Measurements from ENCODE around the gene B4GALNT3. TPM values are rescaled to one million over a fixed set of nuclear protein-coding genes. Genes with fewer than 3 reads are reported as not detected.

Gene B4GALNT3
- total RNA-seq, 1 experiment from 2014 or later: 0.06 TPM

DNA sequence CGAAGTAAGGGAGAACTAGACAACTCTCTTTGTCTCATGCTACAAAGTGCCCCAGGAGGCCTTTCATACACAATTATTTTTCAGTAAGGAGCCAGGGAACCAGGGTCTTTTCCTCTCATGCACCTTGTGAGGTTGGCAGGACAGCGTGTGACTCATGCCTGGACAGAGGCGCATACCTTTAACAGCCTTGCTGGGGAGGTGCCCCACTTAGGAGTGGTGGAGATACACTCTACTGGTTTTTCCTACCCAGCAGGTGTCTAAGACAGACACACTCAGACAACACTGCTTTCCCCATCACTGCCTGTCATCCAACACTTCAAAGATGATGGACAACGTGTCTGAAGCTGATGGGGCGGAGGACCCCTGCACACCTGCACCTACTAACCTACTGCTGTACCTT lies 49.1 kb downstream of the B4GALNT3 start:
- no peak for DNase-seq (ENCODE audit: low read depth)

DNA sequence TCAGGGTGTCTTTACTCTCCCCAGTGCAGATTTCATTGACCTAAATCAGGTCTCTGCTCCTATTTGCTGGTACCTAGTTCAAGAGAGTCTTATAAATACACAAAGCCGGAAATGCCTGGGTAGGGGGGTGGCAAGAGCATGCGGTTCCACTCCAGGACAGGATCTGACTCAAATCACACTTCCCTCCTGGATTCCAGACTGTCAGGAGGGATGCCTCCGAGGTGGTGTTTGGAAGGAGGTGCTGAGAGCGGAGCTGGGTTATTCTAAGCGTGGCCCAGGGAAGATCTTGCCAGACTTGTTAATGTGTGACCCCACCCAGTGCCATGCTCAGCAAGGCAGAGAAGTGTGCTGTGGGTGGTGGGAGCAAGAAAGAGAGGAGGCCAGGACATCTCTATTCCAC lies 49.8 kb downstream of the B4GALNT3 start:
- no peak for DNase-seq (ENCODE audit: low read depth)

DNA sequence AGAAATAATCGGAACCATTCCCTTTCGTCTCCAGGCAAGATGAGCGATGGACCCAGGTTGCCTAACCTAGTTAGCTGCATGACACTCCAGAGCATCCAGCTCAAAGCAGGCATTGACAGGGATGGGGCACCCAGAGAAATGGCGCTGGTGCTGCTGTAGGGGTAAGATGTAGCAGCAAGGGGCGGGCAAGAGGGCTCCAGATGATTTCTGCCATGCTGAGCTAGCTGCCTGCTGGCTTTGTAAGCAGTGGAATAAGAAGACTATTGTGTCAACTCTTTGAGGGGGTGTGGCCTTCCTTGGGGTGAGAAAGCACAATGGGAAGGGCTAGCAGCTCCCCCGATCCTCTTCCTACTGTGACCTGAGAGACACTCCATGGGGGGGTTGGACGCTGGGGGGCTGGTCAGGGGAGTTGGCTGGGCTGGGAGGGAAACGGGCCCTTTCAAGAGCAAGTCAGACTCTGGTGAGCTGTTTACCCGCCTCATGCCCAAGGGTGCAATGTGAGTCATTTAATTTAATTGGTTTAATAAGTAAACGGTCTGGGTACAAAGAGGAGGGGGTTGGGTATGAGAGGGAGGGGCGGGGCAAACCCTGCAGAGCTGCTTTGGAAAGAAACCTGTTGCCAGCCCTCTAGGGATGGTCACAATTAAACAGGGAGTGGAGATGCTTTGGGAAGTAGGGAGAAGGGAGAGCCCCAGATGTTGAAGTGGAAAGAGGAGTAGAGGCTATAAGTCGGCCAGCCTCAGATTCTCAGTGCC lies 50.5 kb downstream of the B4GALNT3 start:
- DNase-seq (ENCODE audit: low read depth): no peak

DNA sequence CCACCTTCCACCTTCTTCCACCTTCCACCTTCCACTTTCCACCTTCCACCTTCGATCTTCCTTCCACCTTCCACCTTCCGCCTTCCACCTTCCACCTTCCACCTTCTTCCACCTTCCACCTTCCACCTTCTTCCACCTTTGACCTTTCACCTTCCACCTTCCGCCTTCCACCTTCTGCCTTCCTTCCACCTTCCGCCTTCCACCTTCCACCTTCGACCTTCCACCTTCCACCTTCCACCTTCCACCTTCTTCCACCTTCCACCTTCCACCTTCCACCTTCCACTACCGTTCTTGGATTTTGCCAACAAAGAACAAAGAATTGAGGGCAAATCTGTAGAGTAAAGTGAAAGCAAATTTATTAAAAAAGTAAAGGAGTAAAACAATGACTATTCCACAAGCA lies 53.2 kb downstream of the B4GALNT3 start:
- no peak for DNase-seq (ENCODE audit: low read depth)

DNA sequence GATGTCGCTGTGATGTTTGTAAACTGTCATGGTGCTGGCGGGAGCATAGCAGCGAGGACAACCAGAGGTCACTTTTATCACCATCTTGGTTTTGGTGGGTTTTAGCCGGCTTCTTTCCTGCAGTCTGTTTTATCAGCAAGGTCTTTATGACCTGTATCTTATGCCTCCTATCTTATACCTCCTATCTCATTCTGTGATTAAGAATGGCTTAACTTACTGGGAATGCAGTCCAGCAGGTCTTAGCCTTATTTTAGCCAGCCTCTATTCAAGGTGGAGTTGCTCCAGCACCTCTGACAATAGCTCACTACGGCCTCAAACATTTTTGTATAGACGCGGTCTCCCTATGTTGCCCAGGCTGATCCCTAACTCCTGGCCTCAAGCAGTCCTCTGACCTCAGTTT lies 53.7 kb downstream of the B4GALNT3 start:
- no peak for DNase-seq (ENCODE audit: low read depth)

DNA sequence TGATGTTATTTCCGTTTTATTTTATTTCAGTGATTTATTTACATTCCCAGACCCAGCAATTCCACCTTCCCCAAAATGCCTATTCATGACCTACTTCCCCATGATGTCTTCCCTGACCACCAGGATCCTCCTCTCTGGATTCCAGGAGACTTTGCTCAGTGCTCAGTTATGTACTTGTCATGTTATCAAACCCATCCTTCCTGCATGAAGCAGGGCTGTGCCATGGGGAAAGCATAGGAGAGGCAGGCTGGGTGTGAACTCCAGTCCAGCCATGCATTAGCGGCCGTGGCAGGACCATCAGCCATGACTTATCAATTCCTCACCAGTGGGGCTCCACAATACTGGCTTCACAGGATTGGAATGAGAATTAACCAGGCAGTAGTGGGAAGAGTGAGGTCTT lies 57.8 kb downstream of the B4GALNT3 start:
- DNase-seq (ENCODE audit: low read depth): no peak

DNA sequence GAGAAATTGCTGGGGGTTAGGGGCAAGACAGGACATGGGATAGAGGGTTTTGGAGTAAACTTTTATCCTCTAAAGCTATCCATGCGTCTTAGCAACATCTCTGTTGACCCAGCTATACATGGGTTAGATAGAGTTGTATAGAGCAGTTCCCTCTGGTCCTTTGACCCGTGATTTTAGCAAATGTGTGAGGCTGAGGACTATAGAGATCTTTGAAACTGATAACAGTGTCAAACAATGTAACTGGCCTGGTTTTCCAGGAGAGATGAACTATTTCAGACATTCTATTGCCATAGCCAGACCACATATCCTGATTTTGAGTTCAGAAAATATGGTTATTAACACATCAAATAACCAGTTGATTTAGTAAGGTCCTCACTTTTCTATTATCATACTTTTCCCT lies 60.4 kb downstream of the B4GALNT3 start:
- DNase-seq (ENCODE audit: low read depth): no peak

DNA sequence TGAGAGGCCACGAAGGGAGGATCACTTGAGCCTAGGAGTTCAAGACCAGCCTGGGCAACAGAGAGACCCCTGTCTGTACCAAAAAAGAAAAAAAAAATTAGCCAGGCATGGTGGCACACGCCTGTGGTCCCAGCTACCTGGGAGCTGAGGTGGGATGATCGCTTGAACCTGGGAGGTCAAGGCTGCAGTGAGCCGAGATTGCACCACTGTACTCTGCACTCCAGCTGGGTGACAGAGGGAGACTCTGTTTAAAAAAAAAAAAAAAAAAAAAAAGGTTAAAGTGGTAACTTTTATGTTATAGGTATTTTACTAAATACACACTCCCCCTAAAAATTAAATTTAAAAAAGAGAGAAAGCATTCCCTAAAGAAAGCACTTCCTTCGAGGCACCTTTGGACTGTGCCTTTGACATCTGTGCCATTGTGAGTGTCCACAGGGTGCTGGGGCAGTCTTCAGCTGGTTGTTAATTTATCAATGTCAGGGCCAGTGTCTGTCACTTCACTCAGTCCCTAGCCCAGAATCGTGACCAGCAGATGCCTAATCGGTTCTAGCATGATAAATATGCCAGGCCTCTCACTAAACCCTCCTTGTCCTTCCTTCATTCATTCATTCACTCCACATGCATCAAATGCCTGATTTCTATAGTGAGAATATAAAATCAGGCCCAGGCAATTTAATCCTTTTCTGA lies 63.1 kb downstream of the B4GALNT3 start:
- DNase-seq (ENCODE audit: low read depth): no peak

DNA sequence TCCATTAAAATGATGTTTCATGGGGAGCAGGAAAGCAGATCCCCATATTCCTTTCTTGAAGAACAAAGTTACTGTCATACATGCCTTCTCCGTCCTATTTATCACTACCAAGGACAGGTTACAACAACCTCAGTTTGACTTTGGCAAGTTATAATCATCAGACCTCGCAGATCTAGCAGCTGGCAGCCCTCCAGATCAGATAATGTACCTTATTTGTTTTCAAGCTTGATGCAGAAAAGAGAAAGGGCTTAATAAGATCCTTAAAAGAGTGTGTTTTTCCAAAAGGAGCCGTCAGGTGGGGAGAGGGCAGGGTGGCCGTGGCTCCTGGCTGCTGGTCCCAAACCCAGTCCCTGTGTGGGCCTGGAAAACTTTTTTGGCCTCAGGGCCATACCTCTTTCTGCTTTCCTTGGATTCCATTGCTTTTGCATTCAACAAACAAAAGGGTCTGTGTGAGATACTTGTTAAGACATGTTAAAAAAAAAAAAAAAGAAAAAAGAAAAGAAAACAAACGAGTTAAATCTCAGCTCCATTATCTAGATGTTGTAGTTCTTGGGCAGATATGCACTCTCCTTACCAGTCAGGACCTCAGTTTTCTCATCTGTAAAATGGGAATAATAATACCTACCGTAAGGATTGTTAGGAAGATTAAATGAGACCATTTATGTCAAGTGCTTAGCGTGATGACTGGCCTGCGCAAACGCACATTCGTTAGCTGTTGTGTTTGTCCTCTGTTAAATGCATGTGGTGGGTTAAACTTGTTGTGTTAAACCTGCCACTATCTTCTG lies 64.6 kb downstream of the B4GALNT3 start:
- DNase-seq (ENCODE audit: low read depth): no peak

DNA sequence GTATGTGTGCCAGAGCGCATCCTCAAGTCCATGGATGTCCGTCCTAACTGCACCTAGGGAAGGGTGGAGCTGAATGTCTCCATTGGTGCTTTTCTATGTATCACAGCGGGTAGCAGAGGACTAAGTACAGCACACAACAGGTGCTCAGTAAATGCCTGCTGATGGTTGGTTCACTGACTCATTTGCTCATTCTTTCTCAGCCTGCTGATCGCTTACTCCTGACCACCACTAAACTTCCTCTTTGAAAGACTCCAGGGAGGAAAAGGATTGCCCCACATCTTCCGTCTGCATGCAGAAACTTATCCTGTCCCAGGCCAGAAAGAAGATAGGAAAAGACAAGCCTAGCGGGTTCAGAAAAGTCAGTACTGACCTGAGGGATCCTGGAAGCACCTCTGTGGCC lies 66.3 kb downstream of the B4GALNT3 start:
- peak; percentile 48 for DNase-seq (ENCODE audit: low read depth)

DNA sequence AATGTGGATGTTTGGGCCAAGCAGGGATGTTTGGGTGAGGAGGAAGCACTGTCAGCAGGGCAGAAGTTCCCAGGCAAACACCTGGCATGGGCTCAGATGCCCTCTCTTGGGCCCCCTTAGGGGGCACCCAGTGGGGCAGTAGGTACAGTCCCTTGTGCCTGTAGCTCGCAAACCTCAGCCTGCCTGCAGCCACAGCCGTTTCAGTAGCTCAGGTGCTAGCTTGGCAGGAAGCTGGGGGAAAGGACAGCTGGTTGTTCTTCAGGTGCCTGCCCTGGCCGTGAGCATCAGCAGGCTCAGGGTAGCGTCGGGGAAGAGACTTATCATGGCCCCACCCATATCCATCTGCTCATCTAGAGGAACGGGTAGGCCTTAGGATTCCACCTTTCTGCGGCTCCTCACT lies 67.5 kb downstream of the B4GALNT3 start:
- no peak for DNase-seq (ENCODE audit: low read depth)

DNA sequence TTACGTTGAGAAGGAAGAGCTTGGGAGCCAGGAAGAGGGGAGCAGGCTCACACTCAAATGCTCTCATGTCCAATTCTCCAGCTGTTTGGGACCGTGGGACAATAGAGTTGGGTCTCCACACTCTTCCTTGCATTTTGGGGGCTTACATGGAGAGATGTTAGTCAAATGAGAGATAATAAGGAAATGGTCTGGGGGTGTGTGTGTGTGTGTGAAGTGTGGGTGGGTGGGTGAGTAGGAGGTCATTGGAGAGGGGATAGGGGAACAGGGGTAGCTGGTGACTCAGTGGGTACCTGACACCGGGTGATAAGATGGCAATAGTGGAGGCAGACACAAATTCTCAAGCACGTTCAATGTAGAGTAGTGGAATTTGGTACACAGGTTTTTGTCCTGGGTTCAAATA lies 68.0 kb downstream of the B4GALNT3 start:
- DNase-seq (ENCODE audit: low read depth): no peak

DNA sequence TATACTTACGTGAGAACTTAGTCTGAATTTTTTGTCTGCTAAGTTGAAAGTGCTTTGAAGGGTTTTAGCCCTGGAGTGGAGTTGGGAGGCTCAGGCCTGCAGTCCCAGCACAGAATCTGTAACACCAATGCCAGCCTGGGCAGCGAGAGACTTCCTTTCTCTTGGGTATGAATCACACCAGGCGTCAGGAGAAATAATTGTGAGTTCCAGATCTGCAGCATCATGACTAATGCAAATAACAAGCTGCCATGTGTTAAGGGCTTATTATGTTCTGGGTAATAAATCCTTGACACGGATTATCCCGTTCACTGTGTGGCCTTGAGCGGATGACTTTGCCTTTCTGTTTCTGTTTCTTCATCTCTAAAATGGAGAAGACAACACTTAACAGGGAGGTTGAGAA lies 70.6 kb downstream of the B4GALNT3 start:
- peak; percentile 89 for DNase-seq (ENCODE audit: low read depth)

DNA sequence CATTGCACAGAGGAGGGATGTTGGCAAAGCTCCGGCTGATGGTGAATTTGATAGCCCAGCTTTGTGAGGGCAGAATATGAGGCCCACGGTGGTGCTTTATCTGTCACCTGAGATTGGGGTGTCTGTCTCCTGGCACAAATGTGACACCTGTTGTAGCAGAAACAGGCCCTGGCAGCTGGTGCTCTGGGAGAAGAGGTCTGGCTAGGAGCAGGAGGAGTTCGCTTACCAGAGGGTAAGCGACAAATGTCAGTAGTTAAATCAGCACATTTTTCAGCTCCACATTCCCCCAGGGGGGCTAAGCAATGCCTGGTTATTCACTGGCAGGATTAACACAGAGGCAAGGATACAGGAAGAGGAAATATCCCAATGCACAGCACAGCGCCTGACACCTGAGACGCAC lies 71.1 kb downstream of the B4GALNT3 start:
- no peak for DNase-seq (ENCODE audit: low read depth)

DNA sequence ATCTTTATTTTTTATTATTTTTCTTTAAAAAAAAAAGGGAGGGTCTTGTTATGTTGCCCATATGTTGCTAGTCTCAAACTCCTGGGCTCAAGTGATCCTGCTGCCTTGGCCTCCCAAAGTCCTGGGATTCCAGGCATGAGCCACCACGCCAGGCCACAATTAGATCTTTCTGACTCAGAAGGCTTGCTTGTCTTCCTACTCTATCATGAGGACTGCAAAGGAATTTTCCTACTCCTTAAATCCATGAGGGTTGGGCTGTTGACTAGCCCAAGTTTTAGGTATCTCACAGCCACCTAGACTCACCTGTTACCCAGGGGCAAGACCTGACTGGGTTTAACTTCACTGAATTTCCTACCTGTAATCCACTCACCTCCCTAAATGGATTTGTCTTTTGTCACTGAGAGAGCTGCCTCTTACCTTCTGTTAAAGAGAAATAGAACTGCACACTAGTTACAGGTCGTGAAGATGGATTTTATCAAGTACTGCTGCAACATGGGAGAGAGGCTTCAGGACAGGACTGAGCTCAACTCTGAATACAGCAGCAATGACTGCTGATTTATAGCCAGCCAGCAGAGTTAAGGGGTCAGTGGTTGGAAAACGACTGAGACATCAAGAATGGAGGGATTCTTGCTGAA lies 72.3 kb downstream of the B4GALNT3 start:
- DNase-seq (ENCODE audit: low read depth): no peak

DNA sequence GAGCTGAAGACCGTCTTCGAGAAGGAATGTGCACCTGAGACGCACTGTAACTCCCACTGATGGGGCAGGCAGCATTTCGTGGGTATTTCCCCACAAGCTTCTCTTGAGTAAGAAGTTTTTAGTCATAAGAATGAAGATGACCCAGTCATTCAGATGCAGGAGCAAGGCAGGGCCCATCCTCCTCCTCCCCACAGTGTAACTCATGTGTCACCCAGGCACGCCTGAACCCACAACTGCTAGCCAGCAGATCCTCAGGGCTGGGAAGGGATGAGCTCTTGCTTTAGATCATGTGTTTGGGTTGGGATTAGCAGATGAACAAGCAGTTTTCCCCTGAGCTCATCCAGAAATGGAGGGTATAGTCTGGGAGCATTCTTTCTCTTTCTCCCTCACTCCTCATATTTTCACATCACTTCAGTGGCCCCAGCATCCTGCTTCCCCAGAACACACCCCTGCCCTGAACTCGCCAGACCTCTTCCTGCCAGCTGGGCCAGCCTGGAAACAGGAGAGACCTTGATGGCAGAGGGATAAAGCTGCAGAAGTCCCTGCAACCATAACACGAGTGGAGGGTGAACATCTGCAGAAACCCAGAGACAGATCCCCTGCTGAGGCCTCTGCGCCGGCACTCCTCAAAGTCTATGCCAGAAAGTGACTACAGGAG lies 73.3 kb downstream of the B4GALNT3 start:
- DNase-seq (ENCODE audit: low read depth): peak; percentile 89

DNA sequence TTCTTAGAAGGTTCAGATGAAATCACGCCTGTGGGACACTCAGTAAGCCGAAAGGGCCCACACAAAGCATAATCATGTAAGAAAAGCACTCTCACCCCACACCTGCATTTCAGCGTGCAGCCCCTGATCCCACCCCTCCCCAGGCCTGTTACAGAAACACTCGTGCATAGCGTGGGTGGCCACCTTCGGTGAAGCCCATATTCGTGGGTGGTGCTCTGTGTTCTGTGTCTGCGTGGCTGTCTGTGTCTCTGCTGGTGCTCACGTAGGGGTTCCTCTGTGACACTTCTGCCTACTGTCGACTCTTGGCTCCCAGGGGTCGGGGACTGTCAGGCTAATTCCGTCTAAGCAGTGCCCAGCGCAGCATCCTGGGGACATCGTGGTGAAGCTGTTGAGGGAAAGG lies 74.0 kb downstream of the B4GALNT3 start:
- DNase-seq (ENCODE audit: low read depth): no peak

DNA sequence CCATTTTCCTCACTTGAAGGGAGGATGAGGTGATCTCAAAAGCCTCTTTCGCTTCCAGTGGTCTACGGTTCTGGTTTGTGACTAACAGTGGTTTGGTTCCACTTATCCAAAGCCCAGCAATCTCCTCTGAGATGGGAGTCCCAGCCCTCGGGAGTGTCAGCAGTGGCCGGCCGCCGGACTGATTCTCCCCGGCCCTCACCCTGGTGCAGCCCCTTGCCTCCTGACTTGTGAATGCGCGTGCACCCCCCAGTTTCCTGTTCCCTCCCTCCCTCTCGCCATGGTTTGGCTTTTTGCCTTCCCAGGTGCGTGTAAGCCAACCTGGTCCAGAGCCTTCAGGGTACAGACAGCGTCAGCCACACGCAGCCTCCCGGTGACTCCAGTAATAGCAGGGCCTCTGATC lies 74.5 kb downstream of the B4GALNT3 start:
- no peak for DNase-seq (ENCODE audit: low read depth)

DNA sequence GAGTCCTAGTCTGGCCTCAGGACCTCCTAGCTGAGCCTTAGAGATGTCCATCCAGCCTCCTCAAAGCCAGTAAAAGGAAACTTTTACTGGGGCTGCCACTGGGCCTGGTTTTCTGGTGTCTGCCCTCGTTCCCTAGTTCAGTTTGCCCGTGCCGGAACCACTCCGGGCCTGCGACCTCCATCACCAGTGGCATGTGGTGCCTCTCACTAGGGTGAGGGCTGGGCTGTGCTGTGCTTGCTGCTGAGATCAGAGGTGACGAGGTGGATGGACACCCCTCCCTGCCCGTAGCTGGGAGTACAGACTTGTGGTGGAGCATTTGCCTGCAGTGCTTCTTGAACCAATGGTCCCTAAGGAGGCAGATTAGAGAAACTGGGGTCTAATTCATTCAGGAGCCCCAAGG lies 75.7 kb downstream of the B4GALNT3 start:
- no peak for DNase-seq (ENCODE audit: low read depth)

DNA sequence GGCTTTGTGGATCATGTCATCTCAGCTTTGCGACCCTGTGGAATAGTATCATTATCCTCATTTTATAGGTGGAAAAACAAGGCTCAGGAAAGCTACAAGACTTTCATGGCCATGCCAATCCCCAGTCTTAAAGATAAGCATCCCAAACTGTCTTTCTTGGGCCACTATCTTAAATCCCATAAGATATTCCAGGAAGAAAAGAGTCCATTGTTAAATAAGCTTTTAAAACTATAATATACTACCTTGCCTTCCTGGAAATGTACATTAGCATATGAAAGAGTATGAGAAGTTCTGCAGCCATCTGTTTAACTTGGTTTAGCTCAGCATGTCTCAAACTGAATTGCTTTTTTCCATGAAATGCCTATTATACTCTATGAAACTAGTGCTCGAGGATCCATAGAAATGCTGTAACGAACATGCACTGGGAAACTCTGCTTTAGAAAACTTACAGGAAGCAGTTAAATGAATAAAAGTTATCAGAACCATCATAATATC lies 77.1 kb downstream of the B4GALNT3 start:
- no peak for DNase-seq (ENCODE audit: low read depth)

DNA sequence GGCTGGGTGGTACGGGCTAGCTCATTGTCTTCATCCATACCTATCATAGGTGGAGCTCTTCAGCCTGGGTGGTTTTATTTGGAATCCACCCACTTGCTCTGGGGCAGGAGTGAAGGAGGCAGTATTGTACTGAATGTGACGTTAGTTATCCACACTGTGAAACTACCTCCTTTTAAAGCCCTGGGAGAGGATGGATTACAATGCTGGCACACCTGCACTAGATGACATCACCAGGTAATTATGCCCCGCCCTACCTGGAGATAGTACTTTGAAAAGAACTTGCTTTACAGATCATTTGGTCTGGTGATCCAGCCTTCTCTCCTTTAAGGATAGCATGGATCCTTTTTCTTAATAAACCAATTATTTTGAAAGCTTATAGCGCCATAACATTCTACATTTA lies 78.0 kb downstream of the B4GALNT3 start:
- no peak for DNase-seq (ENCODE audit: low read depth)

Measured in LHCN-M2 (cell line).